H1 (cell line): ENCODE data around the gene PAX5. TPM values are rescaled to one million over a fixed set of nuclear protein-coding genes. Genes with fewer than 3 reads are reported as not detected.

Source experiments
- CTCF ChIA-PET: fragments of 300-600 bp; sonication (Branson Sonifier 250); formaldehyde crosslinking; loops from one replicate; lab custom pipeline; 2021; ENCODE audit not compliant: partially characterized antibody; lab: Charles Lee
- POLR2A ChIA-PET: fragments of 300-600 bp; sonication (Branson Sonifier 250); formaldehyde crosslinking; loops from one replicate; lab custom pipeline; 2021; ENCODE audit warnings: inconsistent platforms; ENCODE audit not compliant: partially characterized antibody; lab: Charles Lee
- DNase-seq, 2 experiments: peaks; one replicate each; pipeline versions ENCODE4 v3.0.0 to v3.0.0-alpha.2; 2010 to 2022; ENCODE audit warnings: low spot score in 2 of 2, low read depth in 1 of 2, mixed read lengths in 1 of 2
- FAIRE-seq: peaks from 2 replicates; lab custom pipeline; 2011; peaks lifted over from hg19 to GRCh38; lab: Jason Lieb, UNC
- H2AFZ ChIP-seq: 2 replicates; pipeline ENCODE4 v1.8.1; 2012; ENCODE audit warnings: low read length, inconsistent platforms
- H2AK5ac ChIP-seq: 2 replicates; pipeline ENCODE4 v1.6.1; 2013; ENCODE audit warnings: low read depth, low read length
- H2BK120ac ChIP-seq: replicated peaks from 2 replicates; pipeline ENCODE3; 2013; ENCODE audit warnings: low read depth, low read length, inconsistent platforms
- H2BK12ac ChIP-seq: 2 replicates; pipeline ENCODE4 v1.6.1; 2013; ENCODE audit warnings: low read depth, low read length
- H2BK15ac ChIP-seq: 2 replicates; pipeline ENCODE4 v1.6.1; 2013; ENCODE audit warnings: low read length
- H2BK20ac ChIP-seq: 2 replicates; pipeline ENCODE4 v1.6.1; 2013; ENCODE audit warnings: low read length
- H2BK5ac ChIP-seq: 2 replicates; pipeline ENCODE4 v1.6.1; 2013; ENCODE audit warnings: low read depth, low read length
- H3K14ac ChIP-seq: 2 replicates; pipeline ENCODE4 v1.6.1; 2013; ENCODE audit warnings: inconsistent platforms; ENCODE audit not compliant: insufficient read length
- H3K18ac ChIP-seq: 2 replicates; pipeline ENCODE4 v1.6.1; 2013; ENCODE audit warnings: low read length; ENCODE audit errors: extremely low read depth
- H3K23ac ChIP-seq: 2 replicates; pipeline ENCODE4 v1.6.1; 2013; ENCODE audit warnings: inconsistent platforms; ENCODE audit not compliant: insufficient read length
- H3K23me2 ChIP-seq: 2 replicates; pipeline ENCODE4 v1.6.1; 2013; ENCODE audit warnings: low read depth, low read length
- H3K27ac ChIP-seq: 2 replicates; pipeline ENCODE4 v1.6.1; 2011; ENCODE audit warnings: low read depth, low read length, inconsistent platforms
- H3K27me3 ChIP-seq, 4 experiments: replicated peaks in 1 of 4; 1 replicate in 1 of 4; 2 replicates in 3 of 4; pipeline versions ENCODE4 v1.6.1 to v1.8.1; 2011 to 2013; ENCODE audit warnings: low read length in 3 of 4, mild to moderate bottlenecking in 3 of 4, inconsistent platforms in 2 of 4, mixed read lengths in 2 of 4, moderate library complexity in 1 of 4; ENCODE audit not compliant: control insufficient read depth in 3 of 4, insufficient read depth in 3 of 4; ENCODE audit errors: extremely low read depth in 1 of 4
- H3K36me3 ChIP-seq, 4 experiments: 2 replicates each; pipeline versions ENCODE4 v1.6.1 to v1.8.1; 2011 to 2013; ENCODE audit warnings: mild to moderate bottlenecking in 4 of 4, low read length in 3 of 4, moderate library complexity in 2 of 4, control low read depth in 1 of 4, inconsistent platforms in 1 of 4; ENCODE audit not compliant: insufficient read depth in 4 of 4, control insufficient read depth in 2 of 4
- H3K4ac ChIP-seq: replicated peaks from 2 replicates; pipeline ENCODE3; 2013; ENCODE audit warnings: low read length, low read depth, mixed read lengths, inconsistent platforms; ENCODE audit not compliant: insufficient read length
- H3K4me1 ChIP-seq, 4 experiments: replicated peaks in 1 of 4; 1 replicate in 1 of 4; 2 replicates in 3 of 4; pipeline versions ENCODE4 v1.6.1 to v1.8.1; 2011 to 2013; ENCODE audit warnings: low read length in 3 of 4, inconsistent platforms in 2 of 4, mixed read lengths in 1 of 4; ENCODE audit not compliant: insufficient read depth in 4 of 4, control insufficient read depth in 3 of 4
- H3K4me2 ChIP-seq, 2 experiments: 2 replicates each; pipeline versions ENCODE4 v1.6.1 to v1.8.1; 2011 to 2013; ENCODE audit warnings: low read depth in 2 of 2, low read length in 2 of 2, control low read depth in 1 of 2, inconsistent platforms in 1 of 2, mild to moderate bottlenecking in 1 of 2; ENCODE audit not compliant: insufficient read depth in 1 of 2
- H3K4me3 ChIP-seq, 4 experiments: fragments of 200-600, 300-600 bp in 1 of 4; sonication (generic), shearing (Covaris generic), sonication (Bioruptor Twin) in 1 of 4; 2 replicates each; pipeline versions ENCODE4 v1.5.1 to v1.8.1; 2011 to 2016; ENCODE audit warnings: low read length in 4 of 4, low read depth in 3 of 4, control low read depth in 2 of 4, inconsistent platforms in 2 of 4, mild to moderate bottlenecking in 2 of 4, mixed read lengths in 1 of 4, moderate library complexity in 1 of 4; ENCODE audit not compliant: insufficient read depth in 2 of 4; ENCODE audit errors: extremely low read depth in 1 of 4
- H3K56ac ChIP-seq: replicated peaks from 2 replicates; pipeline ENCODE3; 2013; ENCODE audit warnings: low read depth, mild to moderate bottlenecking, mixed read lengths, low read length, inconsistent platforms; ENCODE audit not compliant: insufficient read length
- H3K79me1 ChIP-seq: 2 replicates; pipeline ENCODE4 v1.6.1; 2013; ENCODE audit warnings: low read depth, low read length, control low read depth
- H3K79me2 ChIP-seq, 2 experiments: 2 replicates each; pipeline versions ENCODE4 v1.6.1 to v1.8.1; 2012 to 2013; ENCODE audit warnings: low read length in 2 of 2, mild to moderate bottlenecking in 2 of 2, inconsistent platforms in 1 of 2; ENCODE audit not compliant: insufficient read depth in 2 of 2, control insufficient read depth in 1 of 2
- H3K9ac ChIP-seq, 4 experiments: replicated peaks in 1 of 4; 1 replicate in 1 of 4; 2 replicates in 3 of 4; pipeline versions ENCODE4 v1.6.1 to v1.8.1; 2011 to 2013; ENCODE audit warnings: low read depth in 3 of 4, low read length in 3 of 4, control low read depth in 2 of 4, mild to moderate bottlenecking in 2 of 4, moderate library complexity in 2 of 4, inconsistent platforms in 1 of 4; ENCODE audit errors: extremely low read depth in 1 of 4
- H3K9me3 ChIP-seq, 2 experiments: 2 replicates each; pipeline versions ENCODE4 v1.6.1 to v1.8.1; 2012 to 2013; ENCODE audit warnings: mild to moderate bottlenecking in 2 of 2, moderate library complexity in 2 of 2, control low read depth in 1 of 2, inconsistent platforms in 1 of 2, low read depth in 1 of 2, low read length in 1 of 2, mixed read lengths in 1 of 2; ENCODE audit not compliant: insufficient read depth in 2 of 2
- H4K20me1 ChIP-seq, 2 experiments: replicated peaks in 1 of 2; 2 replicates each; pipeline versions ENCODE3 to v1.8.1; 2011 to 2013; ENCODE audit warnings: inconsistent platforms in 2 of 2, low read length in 2 of 2, mild to moderate bottlenecking in 1 of 2; ENCODE audit not compliant: insufficient read depth in 2 of 2, control insufficient read depth in 1 of 2
- H4K5ac ChIP-seq: 2 replicates; pipeline ENCODE4 v1.6.1; 2013; ENCODE audit warnings: low read length, low read depth, mixed read lengths, inconsistent platforms; ENCODE audit not compliant: insufficient read length
- H4K8ac ChIP-seq: 2 replicates; pipeline ENCODE4 v1.8.0; 2013; ENCODE audit warnings: mild to moderate bottlenecking, moderate library complexity, low read length, inconsistent platforms; ENCODE audit not compliant: insufficient read depth; ENCODE audit errors: extremely low read depth
- H4K91ac ChIP-seq: replicated peaks from 2 replicates; pipeline ENCODE3; 2013; ENCODE audit warnings: low read length, mixed read lengths, inconsistent platforms; ENCODE audit not compliant: insufficient read length
- HDAC2 ChIP-seq, 2 experiments: fragments of 300-600 bp in 1 of 2; sonication (generic) in 1 of 2; IDR thresholded peaks; 2 replicates each; pipeline ENCODE4 v1.6.1; 2011 to 2012; ENCODE audit warnings: low read depth in 2 of 2, low read length in 2 of 2, mild to moderate bottlenecking in 2 of 2, moderate library complexity in 2 of 2, borderline replicate concordance in 1 of 2, inconsistent platforms in 1 of 2
- KDM4A ChIP-seq: IDR thresholded peaks from one replicate; pipeline ENCODE4 v1.7.1; 2012; ENCODE audit warnings: low read depth, mild to moderate bottlenecking, moderate library complexity, low read length, inconsistent platforms; ENCODE audit not compliant: severe bottlenecking
- KDM5A ChIP-seq: fragments of 200-600 bp; IDR thresholded peaks from 2 replicates; pipeline ENCODE4 v1.7.1; 2012; ENCODE audit warnings: mild to moderate bottlenecking, low read length, inconsistent platforms, mixed read lengths
- MAX ChIP-seq: IDR thresholded peaks from 2 replicates; pipeline ENCODE4 v1.6.1; 2012; ENCODE audit warnings: inconsistent platforms
- RAD21 ChIP-seq, 2 experiments: IDR thresholded peaks in 1 of 2; conservative IDR thresholded peaks in 1 of 2; 2 replicates each; pipeline ENCODE4 v1.6.1; 2011; ENCODE audit warnings: low read depth in 2 of 2, low read length in 2 of 2, improper control_type of control experiment in 1 of 2, inconsistent platforms in 1 of 2, mild to moderate bottlenecking in 1 of 2, moderate library complexity in 1 of 2
- RXRA ChIP-seq: IDR thresholded peaks from 2 replicates; pipeline ENCODE4 v1.6.1; 2011; ENCODE audit warnings: low read depth, mild to moderate bottlenecking, low read length, moderate library complexity; ENCODE audit not compliant: insufficient read depth
- SIX5 ChIP-seq: IDR thresholded peaks from 2 replicates; pipeline ENCODE4 v1.6.1; 2011; ENCODE audit warnings: mild to moderate bottlenecking, low read depth, low read length
- SP4 ChIP-seq: IDR thresholded peaks from 2 replicates; pipeline ENCODE4 v1.6.1; 2012; ENCODE audit warnings: low read length, inconsistent platforms
- TAF1 ChIP-seq: IDR thresholded peaks from 2 replicates; pipeline ENCODE4 v1.6.1; 2011; ENCODE audit warnings: mild to moderate bottlenecking, low read depth, low read length
- TAF7 ChIP-seq: optimal IDR thresholded peaks from 2 replicates; pipeline ENCODE3; 2011; ENCODE audit warnings: low read depth, mild to moderate bottlenecking, inconsistent platforms, low read length, moderate library complexity, borderline replicate concordance
- TEAD4 ChIP-seq: IDR thresholded peaks from 2 replicates; pipeline ENCODE4 v1.6.1; 2012; ENCODE audit warnings: low read depth, low read length, inconsistent platforms, mixed read lengths
- YY1 ChIP-seq: IDR thresholded peaks from 2 replicates; pipeline ENCODE4 v1.6.1; 2011; ENCODE audit warnings: low read depth, mild to moderate bottlenecking, low read length
- WGBS, 2 experiments: shearing (Covaris generic) in 1 of 2; methylation state at CpG; one replicate each; pipeline versions ENCODE4 v1.1.6 to v1.1.7; 2013 to 2015; ENCODE audit warnings: low lambda C conversion rate in 2 of 2, mixed read lengths in 2 of 2, inconsistent platforms in 1 of 2, low coverage in 1 of 2, missing lambda C conversion rate in 1 of 2; ENCODE audit not compliant: insufficient replicate concordance in 2 of 2, insufficient coverage in 1 of 2, insufficient read length in 1 of 2; ENCODE audit errors: extremely low coverage in 1 of 2, missing lambda C conversion rate in 1 of 2; 5-methylcytosine and 5-hydroxymethylcytosine counted together
- polyA plus RNA-seq, 7 experiments: library from polyadenylated mRNA; depleted of rRNA in 3 of 7; stranded (reverse) in 5 of 7; unstranded in 2 of 7; fragments of >200 nt in 5 of 7; fragments of 200-250 nt in 2 of 7; gene quantifications; 1 replicate in 5 of 7; 2 replicates in 1 of 7; 4 replicates in 1 of 7; pipeline versions ENCODE4 v1.2.1 to v1.2.3, GENCODE V29; 2011 to 2013; ENCODE audit warnings: missing spikeins in 2 of 7, mixed read lengths in 2 of 7
- total RNA-seq: library from RNA; stranded (reverse); fragmentation: NEBNext Ultra II Directional; extraction: Animal tissue kit (Norgen Biotek cat#: 25700); gene quantifications from 2 replicates; pipeline ENCODE4 v1.2.1, GENCODE V29; 2021

The PAX5 gene
- total and polyA plus RNA-seq, 2 of the 8 experiments (the other 6 are each of a cell fraction or from before 2014, with no cell fraction given): 0.29 to 0.43 TPM

GRCh38 chr9:37029304-37029775, 4.7 kb downstream of the PAX5 start:
- FAIRE-seq (no peak), DNase-seq (peak in 1 of 2 experiments; percentile 61)
- peaks cover 0 to 2% (median 0%) of the 10 kb centered on the region in 4 experiments; a peak in 1 of 8 replicates for H3K36me3 ChIP-seq
- peaks cover 0 to 50% (median 20%) of the 10 kb centered on the region in 4 experiments; a peak in 5 of 7 replicates for H3K4me1 ChIP-seq
- H2AFZ ChIP-seq: peak overlapping the region; percentile 76
- H3K27ac ChIP-seq: no peak overlapping the region
- H2BK5ac ChIP-seq: no peak overlapping the region
- H2BK120ac ChIP-seq: no peak overlapping the region
- H2BK12ac ChIP-seq: no peak overlapping the region
- H3K9ac ChIP-seq: no peak overlapping the region
- ChIA-PET CTCF (interaction anchor here (0.5 to 1.6 kb wide), 4 partner anchors 9 to 362 kb away, joined by 3 to 6 read pairs (median 4); no protein-coding TSS in a partner anchor), POLR2A (interaction anchor here (2.5 kb wide), 1 partner anchor 8 kb away, joined by 7 read pairs; no protein-coding TSS in a partner anchor)
- H3K27me3 ChIP-seq: peaks cover 86 to 98% (median 97%) of the 10 kb centered on the region in 4 experiments
- peak overlapping the region; percentile 15 for H3K18ac ChIP-seq
- WGBS, 2 experiments: 3% methylated on average over 23 of the region's 23 CpGs; no CpG with 5 or more reads in 1 of the 2 experiments
- H3K56ac ChIP-seq: no peak overlapping the region
- H2AK5ac ChIP-seq: no peak overlapping the region
- H4K5ac ChIP-seq: no peak overlapping the region
- peak overlapping the region; percentile 48 for H4K91ac ChIP-seq
- H4K8ac ChIP-seq: peak overlapping the region; percentile 74; the same call in 1 of the 2 replicates
- H2BK20ac ChIP-seq: no peak overlapping the region
- peaks cover 24% of the 10 kb centered on the region for H3K23me2 ChIP-seq
- peak overlapping the region; percentile 81 to 87 for H3K4me2 ChIP-seq
- no peak overlapping the region for H3K14ac ChIP-seq
- H3K4me3 ChIP-seq: peak overlapping the region; percentile 52 to 63 (median 54)
- H4K20me1 ChIP-seq: peaks cover 7 to 20% of the 10 kb centered on the region in 2 experiments
- H3K23ac ChIP-seq: no peak overlapping the region
- H2BK15ac ChIP-seq: 0 out of 2 replicates have a peak overlapping the region, but pooled peaks have one; percentile 46
- no peaks in the 10 kb centered on the region for H3K79me1 ChIP-seq
- no peak overlapping the region for H3K4ac ChIP-seq
- no peaks in the 10 kb centered on the region for H3K79me2 ChIP-seq
- no peaks in the 10 kb centered on the region for H3K9me3 ChIP-seq
- TF ChIP-seq KDM5A (no peak), SP4 (no peak), RAD21 (IDR thresholded peaks at IDR 0.05 in 1 of 2, conservative IDR thresholded peaks at IDR 0.05 in 1 of 2; ENCODE audit: low read depth in 2 of 2, low read length in 2 of 2) (no peak), SIX5 (no peak), TAF7 (no peak), YY1 (peak; percentile 78; the same call in 1 of the 2 replicates), RXRA (no peak), MAX (peak; percentile 34; the same call in 1 of the 2 replicates), KDM4A (peak; percentile 69), TAF1 (no peak), TEAD4 (no peak), HDAC2 (IDR thresholded peaks at IDR 0.05; ENCODE audit: borderline replicate concordance in 1 of 2, low read depth in 2 of 2, low read length in 2 of 2) (no peak)
